Stimulated activated CD8-positive, alpha-beta memory T cell treated with anti-CD3 and anti-CD28 coated beads, Interleukin-4, amount 100 ng/mL, for 1 hour (primary cell): ENCODE data around the gene CLRN3.

Source experiments
- DNase-seq, 2 donors: peaks; one replicate each; pipeline ENCODE4 v3.0.0-alpha.2; 2020; ENCODE audit warnings: low read depth in 2 of 2, low spot score in 1 of 2

The CLRN3 gene

DNA sequence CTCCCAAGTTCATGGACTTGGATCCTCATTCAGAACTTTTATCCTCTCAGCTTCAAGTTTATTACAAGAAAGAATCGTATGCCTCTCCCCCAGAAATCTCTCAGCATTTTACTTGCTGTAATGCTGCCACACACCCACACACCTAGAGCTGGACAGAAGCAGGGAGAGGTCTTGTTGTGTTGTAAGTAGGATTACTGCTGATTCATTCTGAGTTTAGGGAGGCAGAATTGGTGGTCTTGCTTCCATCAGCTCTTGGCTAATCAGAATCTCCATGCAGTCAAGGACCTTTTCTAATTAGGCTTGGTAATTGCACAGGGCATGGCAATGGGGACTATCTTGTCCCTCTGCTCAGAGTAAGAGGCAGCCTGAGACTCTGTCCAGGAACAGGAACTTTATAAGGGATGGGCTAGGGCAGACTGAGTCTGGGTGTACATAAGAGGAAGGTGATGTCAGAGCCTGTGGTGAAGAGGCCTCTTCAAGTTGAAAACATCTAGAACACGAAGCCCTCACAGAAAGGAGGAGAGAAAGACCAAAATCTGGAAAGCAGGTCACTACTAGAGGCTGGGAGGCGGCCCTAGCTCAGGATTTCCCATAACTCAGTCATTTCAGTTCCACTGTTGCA is 7.1 kb upstream of the CLRN3 start:
- DNase-seq = no peak

DNA sequence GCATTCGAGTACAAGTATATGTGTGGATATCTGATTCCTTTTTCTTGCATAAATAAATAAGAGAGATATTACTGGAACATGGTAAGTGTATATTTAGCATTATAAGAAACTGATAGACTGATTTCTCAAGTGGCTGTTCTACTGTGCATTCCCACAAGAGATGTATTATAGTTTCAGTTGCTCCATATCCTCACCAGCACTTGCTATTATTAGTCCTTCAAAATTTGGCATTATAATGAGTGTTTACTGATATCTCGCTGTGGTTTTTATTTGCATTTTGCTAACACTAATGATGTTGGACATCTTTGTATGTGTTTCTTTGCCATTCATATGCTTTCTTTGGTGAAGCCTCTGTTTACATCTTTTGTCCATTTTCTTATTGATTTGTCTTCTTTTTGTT is 4.4 kb upstream of the CLRN3 start:
- DNase-seq = no peak

DNA sequence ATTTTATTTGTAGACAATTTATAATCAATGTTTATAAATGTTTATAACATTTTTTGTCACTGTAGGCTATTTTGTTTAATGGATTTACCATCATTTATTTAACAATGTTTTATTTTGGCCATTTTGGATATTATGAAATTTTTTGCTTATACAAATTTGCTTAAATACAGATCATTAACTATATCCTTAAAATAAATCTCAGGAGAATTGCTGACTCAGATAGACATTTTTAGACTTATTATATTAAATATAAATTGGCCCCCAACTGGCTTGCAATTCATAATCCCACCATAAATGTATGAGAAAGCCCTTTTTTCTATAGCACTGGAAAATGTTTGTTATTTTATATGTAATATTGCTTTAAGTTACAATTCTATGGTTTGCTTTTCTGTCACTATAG is 3.8 kb upstream of the CLRN3 start:
- no peak for DNase-seq

DNA sequence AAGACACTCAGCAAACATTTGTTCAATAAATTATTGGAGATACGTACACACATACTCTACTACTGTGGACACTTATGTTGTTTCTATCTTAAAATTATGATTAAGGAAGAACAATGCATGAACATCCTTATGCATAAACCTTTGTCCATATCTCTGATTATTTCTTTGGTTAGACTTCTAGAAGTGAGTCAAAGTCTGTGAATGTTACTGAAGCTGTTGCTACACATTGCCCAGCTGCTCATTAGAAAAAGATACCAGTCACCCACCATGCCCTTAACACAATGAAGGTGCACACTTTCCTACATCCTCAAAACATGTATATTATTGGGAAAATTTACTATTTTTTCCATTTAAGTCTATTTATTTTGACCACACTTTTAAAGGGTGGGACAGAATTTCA is 1.4 kb upstream of the CLRN3 start:
- no peak for DNase-seq

DNA sequence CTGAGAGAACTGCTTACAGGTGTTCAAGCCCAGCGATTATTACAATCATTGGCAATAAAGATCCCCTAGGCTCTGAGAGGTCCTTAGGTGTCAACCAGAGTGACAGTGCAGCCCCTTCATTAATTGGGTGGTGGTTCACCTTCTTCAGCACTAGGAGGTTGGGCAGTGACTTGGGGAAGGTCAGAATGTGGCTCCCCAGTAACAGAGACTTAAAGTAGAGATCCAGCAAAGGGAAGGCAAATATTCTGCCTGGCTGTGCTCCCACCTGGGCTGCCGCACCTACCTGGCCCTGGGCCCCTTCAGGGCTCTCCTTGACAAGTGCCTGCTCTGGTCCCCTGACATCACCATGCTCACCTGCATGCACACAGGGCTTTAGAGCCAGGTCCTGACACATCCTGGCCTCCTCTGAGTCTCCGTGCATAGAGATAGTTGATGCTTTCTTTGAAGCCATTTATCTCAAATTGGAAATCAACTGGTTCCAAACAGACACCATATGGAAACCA is 1.9 kb downstream of the CLRN3 start:
- DNase-seq = no peak

GRCh38 chr10:127890216-127890615 is 2.5 kb downstream of the CLRN3 start:
- no peak for DNase-seq

DNA sequence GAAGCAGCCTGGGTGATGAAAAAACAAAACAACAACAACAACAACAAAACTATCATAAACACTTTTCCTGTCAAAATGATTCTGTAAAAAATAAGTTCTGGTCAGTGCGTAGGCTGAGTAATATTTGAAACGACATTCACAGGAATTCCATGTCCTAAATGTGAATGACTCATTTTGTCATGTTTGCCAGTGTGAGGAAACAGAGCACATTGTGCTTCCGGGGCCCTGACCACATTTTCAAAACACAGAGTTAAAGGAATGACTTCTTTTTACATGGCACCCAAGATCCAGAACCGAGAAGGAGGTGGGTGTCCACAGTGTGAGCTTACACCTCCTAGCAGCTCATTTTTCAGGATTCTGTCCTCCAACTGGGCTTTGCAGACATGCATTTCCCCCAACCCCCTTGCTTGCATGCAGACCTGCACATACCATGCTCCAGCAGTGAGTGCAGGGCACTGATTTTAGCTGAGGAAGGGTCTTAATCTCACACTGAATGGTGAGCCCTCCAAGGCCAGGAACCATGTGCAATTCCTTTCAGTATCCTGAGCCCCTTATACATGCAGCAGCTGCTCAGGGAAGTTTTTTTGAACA is 3.0 kb downstream of the CLRN3 start:
- no peak for DNase-seq

DNA sequence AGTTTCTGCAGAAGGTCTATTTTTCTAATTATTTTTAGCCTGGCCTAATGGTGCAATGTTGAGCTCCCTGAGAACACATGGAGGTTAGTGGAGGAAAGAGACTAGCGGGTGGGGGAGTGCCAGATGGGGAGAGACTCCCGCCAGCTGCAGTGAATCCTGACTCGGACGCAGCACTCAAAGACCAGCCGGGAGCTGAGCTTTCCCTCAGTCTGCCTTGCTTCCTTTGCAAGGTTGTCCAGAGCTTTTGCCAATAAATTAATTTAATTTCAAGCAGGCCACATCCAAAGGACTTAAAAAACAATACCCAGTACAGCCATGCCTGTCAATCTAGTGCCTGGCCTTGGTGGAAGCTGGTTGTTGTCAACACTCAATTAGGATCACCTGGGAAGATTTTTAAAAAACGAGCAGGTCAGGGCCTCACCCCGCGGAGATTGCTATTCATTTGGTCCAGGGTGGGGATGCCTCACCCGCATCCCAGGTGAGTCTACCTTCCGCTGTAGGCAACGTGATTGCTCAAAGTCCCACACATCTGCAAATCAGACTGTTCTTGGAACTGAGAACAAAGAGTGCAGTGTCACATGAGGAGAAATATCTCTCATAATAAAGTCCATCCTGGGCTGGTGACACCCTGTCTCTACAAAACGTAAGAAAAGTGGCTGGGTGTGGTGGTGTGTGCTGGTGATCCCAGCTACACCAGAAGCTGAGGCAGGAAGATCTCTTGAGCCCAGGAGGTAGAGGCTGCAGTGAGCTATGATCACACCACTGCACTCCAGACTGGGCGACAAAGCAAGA is 4.0 kb downstream of the CLRN3 start:
- no peak for DNase-seq

GRCh38 chr10:127887541-127888415 is 5.0 kb downstream of the CLRN3 start:
- DNase-seq = no peak

- DNase-seq = no peak
Observed at GRCh38 chr10:127886371-127887051, 6.2 kb downstream of the CLRN3 start.

DNA sequence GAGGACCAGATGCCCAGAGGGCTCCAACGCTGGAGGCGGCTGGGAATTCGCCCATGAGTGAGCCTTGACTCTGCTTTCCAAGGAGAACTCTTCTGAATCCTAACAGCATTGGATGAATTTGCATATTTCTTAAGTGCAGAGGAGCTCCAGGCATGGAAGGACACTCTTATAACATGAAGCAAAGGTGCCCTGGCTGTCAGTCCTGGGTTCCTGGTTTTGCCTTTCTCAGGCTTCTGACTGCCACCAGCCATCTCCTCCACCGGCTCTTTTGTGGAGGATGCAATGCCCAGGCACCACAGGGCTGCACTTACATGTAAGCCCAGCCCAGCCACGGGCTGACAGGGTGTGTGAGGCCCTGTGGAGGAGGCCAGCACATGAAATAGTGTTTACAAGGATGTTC is 8.2 kb downstream of the CLRN3 start:
- DNase-seq = no peak

GRCh38 chr10:127883516-127883915 is 9.2 kb downstream of the CLRN3 start:
- no peak for DNase-seq

- no peak for DNase-seq
Observed at GRCh38 chr10:127882801-127883459, 9.8 kb downstream of the CLRN3 start.

GRCh38 chr10:127882391-127882790 is 10.3 kb downstream of the CLRN3 start:
- DNase-seq = no peak

GRCh38 chr10:127881262-127881661 is 11.5 kb downstream of the CLRN3 start:
- DNase-seq = no peak

- no peak for DNase-seq
Observed at GRCh38 chr10:127880557-127880956, 12.2 kb downstream of the CLRN3 start.

DNA sequence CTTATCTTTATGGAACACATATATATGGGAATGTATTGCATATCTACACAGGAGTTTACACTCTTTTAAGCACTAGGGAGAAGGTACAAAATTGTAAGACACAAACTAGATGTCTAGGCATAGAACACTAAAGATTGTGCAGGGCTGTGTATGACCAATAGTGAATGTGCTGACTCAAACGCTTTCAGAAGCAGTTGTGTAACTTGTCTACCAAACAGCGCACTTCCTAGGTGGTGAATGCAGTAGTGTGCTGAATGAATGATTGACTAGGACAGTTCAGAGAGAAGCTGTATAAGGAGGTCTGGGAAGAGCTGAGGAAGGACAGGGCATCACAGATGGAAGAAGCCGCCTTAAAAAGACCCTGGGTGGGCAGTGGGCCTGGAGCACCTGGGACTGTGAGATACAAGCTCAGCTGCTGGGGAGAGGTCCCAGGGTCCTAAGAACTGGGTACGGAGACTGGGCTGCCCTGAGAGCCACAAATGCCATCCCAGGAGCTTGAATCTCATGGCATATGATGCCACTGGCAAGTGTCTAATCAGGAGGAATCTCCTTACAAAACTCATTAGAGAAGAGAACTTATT is 14.2 kb downstream of the CLRN3 start:
- no peak for DNase-seq

GRCh38 chr10:127877699-127878098 is 15.0 kb downstream of the CLRN3 start:
- DNase-seq = no peak

GRCh38 chr10:127877116-127877515 is 15.6 kb downstream of the CLRN3 start:
- no peak for DNase-seq

GRCh38 chr10:127875916-127876315 is 16.8 kb downstream of the CLRN3 start:
- no peak for DNase-seq
